ENCODE data around the gene PLPPR1.

The PLPPR1 gene

GRCh38 chr9:101342595-101342994 is 314.1 kb downstream of the PLPPR1 start:
- DNase-seq (ENCODE audit: low read depth, low spot score), result no peak

GRCh38 chr9:101350285-101350684 is 321.8 kb downstream of the PLPPR1 start:
- DNase-seq (ENCODE audit: low read depth, low spot score), result no peak

- no peak for DNase-seq (ENCODE audit: low read depth, low spot score)
Observed at GRCh38 chr9:101352892-101353463, 324.5 kb downstream of the PLPPR1 start.

GRCh38 chr9:101353683-101354082 is 325.2 kb downstream of the PLPPR1 start:
- no peak for DNase-seq (ENCODE audit: low read depth, low spot score)

GRCh38 chr9:101354143-101354764 is 325.7 kb downstream of the PLPPR1 start:
- no peak for DNase-seq (ENCODE audit: low read depth, low spot score)

- DNase-seq (ENCODE audit: low read depth, low spot score), result no peak
Observed at GRCh38 chr9:101354765-101355708, 326.5 kb downstream of the PLPPR1 start.

GRCh38 chr9:101356619-101357018 is 328.1 kb downstream of the PLPPR1 start:
- DNase-seq (ENCODE audit: low read depth, low spot score), result no peak

- no peak for DNase-seq (ENCODE audit: low read depth, low spot score)
Observed at GRCh38 chr9:101359679-101360078, 331.2 kb downstream of the PLPPR1 start.

GRCh38 chr9:101360647-101361046 is 332.1 kb downstream of the PLPPR1 start:
- no peak for DNase-seq (ENCODE audit: low read depth, low spot score)

GRCh38 chr9:101362450-101362849 is 333.9 kb downstream of the PLPPR1 start:
- no peak for DNase-seq (ENCODE audit: low read depth, low spot score)

GRCh38 chr9:101365181-101365580 is 336.7 kb downstream of the PLPPR1 start:
- no peak for DNase-seq (ENCODE audit: low read depth, low spot score)

GRCh38 chr9:101366038-101366756 is 337.7 kb downstream of the PLPPR1 start:
- DNase-seq (ENCODE audit: low read depth, low spot score), result no peak

GRCh38 chr9:101367323-101367722 is 338.8 kb downstream of the PLPPR1 start:
- DNase-seq (ENCODE audit: low read depth, low spot score), result no peak

GRCh38 chr9:101369286-101369685 is 340.8 kb downstream of the PLPPR1 start:
- DNase-seq (ENCODE audit: low read depth, low spot score), result no peak

- no peak for DNase-seq (ENCODE audit: low read depth, low spot score)
Observed at GRCh38 chr9:101369884-101370531, 341.5 kb downstream of the PLPPR1 start.

GRCh38 chr9:101371813-101372212 is 343.3 kb downstream of the PLPPR1 start:
- DNase-seq (ENCODE audit: low read depth, low spot score), result no peak

GRCh38 chr9:101372327-101373118 is 344.0 kb downstream of the PLPPR1 start:
- DNase-seq (ENCODE audit: low read depth, low spot score), result no peak
